GM18508 (cell line): ENCODE results near the gene PRR27.
"Not testable (repeated sequence)": the region's sequence is repeated elsewhere in the genome, so short reads cannot be mapped to it uniquely, and the experiment has no call there.

Experiments
- ATAC-seq: cut with Tn5 transposase; IDR thresholded peaks from one replicate; pipeline ENCODE4 v1.9.1; 2021; ENCODE audit warnings: moderate number of reproducible peaks; ENCODE audit not compliant: insufficient read depth, unreplicated experiment

Gene PRR27

GRCh38 chr4:70196857-70197256, 42.8 kb downstream of the PRR27 start:
- no peak for ATAC-seq

GRCh38 chr4:70197842-70198241, 43.8 kb downstream of the PRR27 start:
- ATAC-seq: no peak

- ATAC-seq: no peak
Measured at GRCh38 chr4:70203601-70204000, 49.6 kb downstream of the PRR27 start.

GRCh38 chr4:70212752-70213151, 58.7 kb downstream of the PRR27 start:
- not testable (repeated sequence) for ATAC-seq
